ENCODE data around the gene OR2V1. TPM values are rescaled to one million over a fixed set of nuclear protein-coding genes. Genes with fewer than 3 reads are reported as not detected.
"Not testable (repeated sequence)": the region's sequence is repeated elsewhere in the genome, so short reads cannot be mapped to it uniquely, and the experiment has no call there.

The OR2V1 gene
- total RNA-seq, 1 donor from 2014 or later: not detected

DNA sequence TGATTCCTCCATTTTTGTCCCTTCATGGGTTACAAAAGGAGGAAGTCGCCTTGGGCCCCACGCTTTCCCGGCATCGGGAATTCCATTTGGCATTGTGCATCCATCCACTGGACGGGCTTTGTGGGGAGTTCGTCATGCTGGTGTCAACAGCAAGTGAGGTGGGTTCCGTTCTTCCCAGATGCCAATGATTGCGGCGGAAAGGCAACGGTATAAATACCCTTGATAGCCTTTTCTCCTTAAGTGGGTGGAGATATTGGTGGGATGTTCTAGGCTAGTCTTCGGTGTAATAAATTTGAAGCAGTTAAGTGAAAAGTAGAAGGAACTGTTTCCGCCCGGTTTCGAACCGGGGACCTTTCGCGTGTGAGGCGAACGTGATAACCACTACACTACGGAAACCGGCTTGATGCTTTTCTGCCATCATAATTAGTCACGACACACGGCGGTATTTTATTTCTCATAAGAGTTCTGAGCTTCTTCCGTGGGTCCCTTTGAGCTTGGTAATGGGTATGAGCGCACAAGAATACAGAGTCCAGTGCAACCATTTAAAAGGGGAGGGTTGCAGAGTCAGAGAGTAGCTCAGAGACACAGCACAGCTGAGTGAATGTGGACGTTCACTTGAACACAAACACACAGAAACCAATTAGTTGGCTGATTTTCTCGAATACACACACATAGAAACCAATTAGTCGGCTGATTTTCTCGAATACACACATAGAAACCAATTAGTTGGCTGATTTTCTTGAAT, 28.9 kb downstream of the OR2V1 start:
- not testable (repeated sequence) for DNase-seq

GRCh38 chr5:181101030-181101641, 29.8 kb downstream of the OR2V1 start:
- not testable (repeated sequence) for DNase-seq

- DNase-seq: no peak
Observed at GRCh38 chr5:181100121-181100875, 30.7 kb downstream of the OR2V1 start.

- no peak for DNase-seq
Observed at GRCh38 chr5:181099602-181100086, 31.3 kb downstream of the OR2V1 start.

- no peak for DNase-seq
Observed at GRCh38 chr5:181098762-181099601, 32.0 kb downstream of the OR2V1 start.

DNA sequence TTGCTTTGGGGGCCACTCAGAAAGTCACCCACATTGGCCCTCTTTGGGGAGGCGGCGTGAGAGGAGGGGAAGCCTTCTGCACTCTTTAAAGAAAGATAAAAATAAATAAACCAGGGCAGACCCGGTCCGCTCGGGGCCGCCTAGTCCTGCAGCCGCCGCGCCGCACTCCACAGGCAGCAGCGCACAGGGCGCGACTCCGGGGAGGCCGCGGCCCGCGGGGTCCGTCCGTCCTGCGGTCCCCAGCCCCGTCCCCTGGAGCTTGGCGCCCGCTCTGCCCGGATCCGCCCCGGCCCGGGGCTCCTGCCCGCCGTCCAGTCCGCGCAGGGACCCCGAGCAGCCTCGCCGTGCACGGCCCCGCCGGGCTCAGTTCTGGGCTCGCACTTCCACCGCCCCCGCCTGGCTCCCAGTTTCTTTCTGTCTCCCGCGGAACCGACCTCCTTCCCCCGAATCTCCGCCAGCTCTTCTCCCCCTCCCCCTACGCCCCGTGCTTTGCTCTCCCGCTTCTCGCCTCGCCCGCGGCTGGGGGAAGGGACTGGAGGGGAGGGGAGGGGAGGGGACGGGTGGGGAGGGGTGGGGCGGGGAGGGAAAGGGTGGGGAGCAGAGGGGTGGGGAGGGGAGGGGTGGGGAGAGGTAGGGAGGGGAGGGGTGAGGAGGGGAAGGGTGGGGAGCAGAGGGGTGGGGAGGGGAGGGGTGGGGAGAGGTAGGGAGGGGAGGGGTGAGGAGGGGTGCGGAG, 33.0 kb downstream of the OR2V1 start:
- not testable (repeated sequence) for DNase-seq

GRCh38 chr5:181097383-181097753, 33.6 kb downstream of the OR2V1 start:
- not testable (repeated sequence) for DNase-seq

DNA sequence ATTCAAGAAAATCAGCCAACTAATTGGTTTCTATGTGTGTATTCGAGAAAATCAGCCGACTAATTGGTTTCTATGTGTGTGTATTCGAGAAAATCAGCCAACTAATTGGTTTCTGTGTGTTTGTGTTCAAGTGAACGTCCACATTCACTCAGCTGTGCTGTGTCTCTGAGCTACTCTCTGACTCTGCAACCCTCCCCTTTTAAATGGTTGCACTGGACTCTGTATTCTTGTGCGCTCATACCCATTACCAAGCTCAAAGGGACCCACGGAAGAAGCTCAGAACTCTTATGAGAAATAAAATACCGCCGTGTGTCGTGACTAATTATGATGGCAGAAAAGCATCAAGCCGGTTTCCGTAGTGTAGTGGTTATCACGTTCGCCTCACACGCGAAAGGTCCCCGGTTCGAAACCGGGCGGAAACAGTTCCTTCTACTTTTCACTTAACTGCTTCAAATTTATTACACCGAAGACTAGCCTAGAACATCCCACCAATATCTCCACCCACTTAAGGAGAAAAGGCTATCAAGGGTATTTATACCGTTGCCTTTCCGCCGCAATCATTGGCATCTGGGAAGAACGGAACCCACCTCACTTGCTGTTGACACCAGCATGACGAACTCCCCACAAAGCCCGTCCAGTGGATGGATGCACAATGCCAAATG, 34.1 kb downstream of the OR2V1 start:
- DNase-seq: not testable (repeated sequence)

GRCh38 chr5:181095162-181095561, 35.8 kb downstream of the OR2V1 start:
- DNase-seq: not testable (repeated sequence)

DNA sequence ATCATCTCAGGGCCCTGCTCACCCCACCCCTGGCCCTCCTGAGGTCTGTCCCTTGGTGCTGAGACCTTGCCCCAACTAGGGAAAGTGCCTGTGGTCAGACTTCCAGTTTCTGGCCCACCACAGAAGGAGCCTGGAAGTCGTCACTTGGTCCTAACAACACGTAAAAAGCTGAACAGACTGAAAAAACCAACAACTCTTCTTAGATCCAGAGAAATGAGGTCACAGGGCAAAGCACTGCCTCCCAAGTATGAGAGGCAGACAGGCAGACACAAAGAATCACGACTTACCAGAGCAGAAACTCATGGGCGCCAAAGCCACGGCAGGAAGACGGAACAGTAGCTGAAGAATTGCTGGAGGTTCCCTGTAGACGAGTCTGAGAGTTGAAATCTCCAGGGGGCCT, 38.5 kb downstream of the OR2V1 start:
- DNase-seq: no peak

DNA sequence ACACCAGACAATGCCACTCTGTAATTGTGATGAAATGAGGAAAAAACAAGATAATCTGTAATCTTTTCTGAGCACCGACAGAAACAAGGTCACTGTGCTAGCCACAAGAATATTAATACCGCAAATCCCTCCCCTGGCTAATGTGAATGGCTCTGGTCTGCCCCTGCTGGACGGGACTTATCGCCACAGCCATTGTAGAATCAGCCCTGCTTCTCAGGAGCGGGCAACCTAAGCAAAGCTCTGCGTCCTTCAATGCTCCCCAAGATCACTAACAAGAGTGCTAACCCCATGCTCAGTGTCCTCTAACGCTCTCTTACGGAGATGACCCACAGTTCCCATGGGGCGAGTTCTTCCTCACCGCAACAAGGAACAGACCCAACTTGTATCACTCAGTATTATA, 42.7 kb downstream of the OR2V1 start:
- DNase-seq: no peak

GRCh38 chr5:181087309-181087708, 43.7 kb downstream of the OR2V1 start:
- no peak for DNase-seq

GRCh38 chr5:181086884-181087205, 44.1 kb downstream of the OR2V1 start:
- no peak for DNase-seq

GRCh38 chr5:181086026-181086883, 44.7 kb downstream of the OR2V1 start:
- DNase-seq: no peak

GRCh38 chr5:181084621-181085195, 46.3 kb downstream of the OR2V1 start:
- DNase-seq: no peak

DNA sequence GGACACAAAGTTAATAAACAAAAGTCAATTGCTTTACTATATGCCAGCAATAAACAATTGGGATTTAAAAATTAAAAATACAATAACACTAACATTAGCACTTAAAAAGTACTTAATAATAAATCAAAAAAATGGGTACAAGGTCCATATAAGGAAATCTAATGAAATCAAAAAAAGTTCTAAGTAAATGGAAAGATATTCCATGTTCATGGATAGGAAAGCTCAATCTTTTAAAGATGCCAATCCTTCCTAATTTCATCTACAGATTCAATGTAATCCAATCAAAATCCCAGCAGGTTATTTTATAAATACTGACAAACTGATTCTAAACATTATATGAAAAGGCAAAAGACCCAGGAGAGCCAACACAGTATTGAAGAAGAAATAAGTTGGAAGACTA, 49.0 kb downstream of the OR2V1 start:
- DNase-seq: no peak

GRCh38 chr5:181076920-181077319, 54.0 kb downstream of the OR2V1 start:
- no peak for DNase-seq

All from occipital lobe (tissue), 2 donors.